NCI-H2081 (cell line): Measurements from ENCODE around the gene MRPL36.
"Not testable (repeated sequence)": the region's sequence is repeated elsewhere in the genome, so short reads cannot be mapped to it uniquely, and the experiment has no call there.

ENCODE experiments used
- DNase-seq, 2 experiments: peaks; one replicate each; lab custom pipeline; 2025; lab: John Stamatoyannopoulos, UW

MRPL36 gene

DNA sequence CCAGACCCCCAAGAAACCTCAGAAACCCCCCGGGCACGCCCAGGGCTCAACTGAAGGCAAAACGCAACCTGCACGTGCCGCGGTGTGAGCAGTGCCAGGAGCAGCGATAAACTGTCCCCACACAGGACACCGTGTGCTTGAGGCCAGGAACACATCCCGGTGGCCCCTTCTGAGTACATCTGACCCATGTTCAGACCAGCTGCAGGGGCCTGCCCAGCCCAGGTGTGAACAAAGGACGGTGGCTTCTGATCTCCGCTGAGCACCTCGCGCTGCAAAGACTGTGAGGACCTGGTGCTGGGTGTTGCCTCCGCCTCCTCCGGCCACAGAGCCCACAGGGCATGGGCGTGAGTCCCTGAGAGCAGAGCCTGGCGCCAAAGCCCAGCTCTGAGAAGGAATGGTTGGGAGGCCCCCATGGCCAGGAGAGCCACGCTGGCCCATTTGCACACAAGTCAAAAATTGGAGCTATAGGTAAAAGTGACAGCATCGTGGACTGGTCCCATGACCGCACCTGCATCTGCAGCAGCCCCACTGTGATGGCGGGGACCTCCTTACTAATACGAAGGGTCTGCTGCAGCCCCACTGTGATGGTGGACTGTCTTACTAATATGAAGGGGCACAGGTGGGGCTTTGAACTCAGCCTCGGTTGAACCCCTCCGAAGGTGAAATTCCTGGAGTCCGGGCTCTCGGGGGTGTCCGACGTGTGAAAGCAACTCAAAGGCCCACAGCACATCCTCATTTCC, 33.0 kb upstream of the MRPL36 start:
- DNase-seq: no peak

DNA sequence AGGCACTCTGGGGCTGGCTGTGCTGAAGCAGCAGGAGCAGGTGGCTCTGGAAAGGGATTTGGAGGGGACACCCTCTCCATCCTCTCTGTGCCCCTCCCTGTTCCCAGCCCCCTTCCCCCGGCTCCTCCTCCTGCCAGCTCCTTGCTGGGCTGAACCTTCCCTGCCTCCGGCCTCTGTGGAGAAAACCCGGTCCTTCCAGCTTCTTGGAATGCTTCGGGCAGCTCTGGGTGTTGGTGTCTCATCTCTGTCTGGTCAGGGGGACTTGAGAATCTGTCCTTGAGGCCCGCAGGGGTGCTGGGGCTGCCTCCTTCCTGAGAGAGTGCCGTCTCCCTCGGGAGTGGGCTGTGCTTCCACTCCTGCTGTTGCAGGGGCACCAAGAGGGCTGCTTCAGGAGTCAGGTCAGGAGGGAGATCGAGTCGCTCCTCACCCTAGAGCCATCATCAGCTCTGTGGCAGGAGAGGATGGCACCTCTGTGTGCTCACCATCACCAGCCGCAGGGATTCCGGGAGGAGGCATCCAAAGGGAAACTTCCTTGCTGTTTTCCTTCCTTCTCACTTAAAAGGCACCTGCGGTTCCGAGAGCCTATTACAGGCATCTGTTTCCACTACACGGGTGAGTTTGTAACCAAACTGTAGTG, 32.2 kb upstream of the MRPL36 start:
- DNase-seq: no peak

DNA sequence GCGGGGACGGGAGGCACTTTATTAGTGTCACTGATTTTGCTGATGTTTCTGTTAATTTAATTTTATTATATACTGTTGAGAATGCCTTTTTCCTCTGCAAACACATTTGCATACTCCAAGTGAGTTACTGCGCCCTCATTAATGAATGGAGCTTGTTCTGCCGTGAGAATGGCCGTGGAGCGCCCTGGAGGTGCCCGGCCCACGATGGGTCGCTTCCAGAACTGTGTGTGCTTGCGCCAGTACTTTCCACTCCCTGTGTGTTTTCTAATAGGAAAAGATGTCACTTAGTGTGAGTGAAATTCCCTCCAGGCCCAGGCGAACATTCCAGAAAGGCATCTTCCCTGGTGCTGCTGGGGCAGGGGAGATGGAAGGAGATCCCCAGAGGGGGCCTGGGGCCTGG, 31.6 kb upstream of the MRPL36 start:
- no peak for DNase-seq

DNA sequence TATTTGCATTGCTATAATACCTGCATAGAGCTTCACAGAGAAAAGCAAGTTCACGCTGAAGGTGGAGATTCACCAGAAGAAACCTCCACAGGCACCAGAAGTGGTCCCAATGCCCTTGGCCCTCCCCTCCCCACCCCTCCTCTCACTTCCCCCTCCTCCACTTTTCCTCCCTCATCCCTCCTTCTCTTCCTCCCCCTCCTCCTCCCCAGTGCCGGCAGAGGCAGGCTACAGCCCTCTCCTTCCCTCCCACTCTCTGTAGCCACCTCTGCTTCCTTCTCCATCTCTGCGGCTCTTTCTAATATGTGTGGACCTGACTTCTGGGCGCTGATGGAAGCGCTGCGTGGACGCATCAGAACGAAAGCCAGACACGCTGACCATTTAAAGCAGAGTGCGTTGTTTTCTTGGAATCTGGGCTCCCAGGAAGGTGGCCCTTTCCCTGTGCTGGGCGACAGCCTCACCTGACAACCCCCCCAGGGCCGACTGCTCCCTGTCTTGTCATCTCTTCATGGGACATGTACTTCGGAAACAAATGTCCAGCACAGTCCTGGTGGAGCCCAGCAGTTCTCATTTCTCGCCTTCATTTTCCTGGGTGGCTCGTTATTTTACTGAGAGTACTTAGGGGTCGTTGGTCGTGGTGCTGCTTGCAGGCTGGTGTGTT, 31.1 kb upstream of the MRPL36 start:
- DNase-seq: no peak

DNA sequence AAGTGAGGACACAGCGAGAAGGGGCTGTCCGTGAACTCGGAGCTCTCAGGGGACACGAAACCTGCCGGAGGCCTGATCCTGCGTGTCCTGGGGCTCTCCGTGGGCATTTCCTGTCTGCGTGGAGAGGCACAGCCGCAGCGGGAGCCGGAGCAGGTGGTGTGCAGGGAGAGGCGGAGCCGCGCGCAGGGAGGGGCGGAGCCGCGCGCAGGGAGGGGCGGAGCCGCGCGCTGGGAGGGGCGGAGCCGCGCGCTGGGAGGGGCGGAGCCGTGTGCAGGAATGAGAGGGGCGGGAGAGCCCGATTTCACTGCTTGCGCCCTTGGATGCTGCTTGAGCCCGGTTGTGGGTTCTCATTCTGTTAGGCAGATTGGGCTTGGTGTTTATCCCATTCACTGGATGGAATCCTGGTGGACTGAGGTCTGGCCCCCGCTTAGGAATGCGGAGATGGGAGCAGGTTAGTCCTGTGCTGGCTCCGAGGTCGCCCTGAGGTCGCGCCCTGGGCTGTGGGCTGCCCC, 28.3 kb upstream of the MRPL36 start:
- DNase-seq: peak in 1 of 2 experiments; percentile 17

DNA sequence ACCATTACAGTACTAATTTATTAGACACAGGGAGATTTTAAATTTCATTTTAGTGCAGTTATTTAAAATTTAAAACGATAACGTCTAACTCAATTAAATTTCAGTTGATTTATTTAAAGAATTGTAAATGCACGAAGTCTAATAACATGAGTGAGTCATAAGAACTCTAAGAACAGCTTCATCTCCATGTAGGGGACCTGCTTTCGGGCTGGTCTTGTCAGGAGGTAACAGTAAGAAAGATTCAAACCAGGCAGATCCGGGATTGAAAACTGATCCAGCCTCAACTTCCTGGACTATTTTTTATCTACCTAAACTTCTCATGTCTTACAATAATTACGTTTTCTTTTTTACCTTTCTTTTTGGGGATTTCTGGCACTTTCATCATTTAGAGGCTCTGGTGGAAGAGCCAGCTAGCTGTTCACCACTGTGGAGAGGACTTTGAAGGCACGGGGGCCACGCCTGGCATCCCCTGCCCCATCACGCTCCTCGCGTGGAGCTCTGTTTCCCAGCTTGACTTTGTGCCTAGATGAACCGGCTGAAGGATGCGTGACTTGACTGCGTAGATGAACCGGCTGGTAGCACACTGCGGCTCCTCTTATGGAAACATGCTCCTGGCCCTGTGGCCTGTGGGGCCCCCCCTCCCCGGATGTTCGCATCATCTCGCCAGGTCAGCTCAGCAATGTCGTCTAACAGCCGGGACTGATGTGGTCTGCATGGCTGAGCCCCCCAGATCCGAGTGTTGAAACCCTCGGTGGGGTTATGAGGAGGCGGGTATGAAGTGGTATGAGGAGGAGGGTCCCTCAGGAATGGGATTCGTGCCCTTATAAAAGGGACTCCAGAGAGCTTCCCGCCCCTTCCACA, 27.6 kb upstream of the MRPL36 start:
- DNase-seq: no peak

DNA sequence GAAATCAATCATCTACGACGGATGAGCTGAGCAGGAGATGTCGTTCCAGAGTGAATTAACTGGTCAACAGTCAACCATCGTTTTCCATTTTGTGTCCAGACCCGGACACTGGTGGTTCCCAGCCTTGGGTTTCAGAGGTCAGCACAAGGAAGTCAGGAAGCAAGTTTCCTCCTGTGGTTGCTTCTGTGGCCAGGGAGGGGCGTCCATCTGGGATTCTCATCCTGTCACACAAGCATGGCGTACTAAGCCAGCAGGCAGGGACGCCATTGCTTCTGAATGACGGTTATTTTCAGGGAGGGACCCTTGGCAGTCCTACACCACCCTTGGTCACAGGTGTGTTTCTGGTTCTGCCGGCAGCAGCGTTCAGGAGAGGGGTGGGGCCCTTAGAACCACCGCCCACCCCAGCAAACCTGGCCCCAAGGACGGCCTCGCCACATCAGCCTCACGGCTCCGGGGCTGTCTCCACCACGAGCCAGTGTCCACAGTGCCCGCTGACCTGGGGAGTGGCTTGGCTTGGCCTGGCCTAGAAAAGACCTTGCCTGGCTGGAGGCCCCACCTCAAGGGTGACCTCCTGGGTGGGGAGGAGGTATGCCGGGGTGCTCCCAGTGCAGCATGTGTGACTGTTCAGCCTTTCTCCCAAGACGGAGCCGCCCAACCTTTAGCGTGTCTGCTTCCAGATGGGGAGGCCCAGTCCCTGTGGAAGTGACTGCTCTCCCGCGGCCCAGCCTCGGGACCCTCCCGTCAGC, 26.8 kb upstream of the MRPL36 start:
- no peak for DNase-seq

DNA sequence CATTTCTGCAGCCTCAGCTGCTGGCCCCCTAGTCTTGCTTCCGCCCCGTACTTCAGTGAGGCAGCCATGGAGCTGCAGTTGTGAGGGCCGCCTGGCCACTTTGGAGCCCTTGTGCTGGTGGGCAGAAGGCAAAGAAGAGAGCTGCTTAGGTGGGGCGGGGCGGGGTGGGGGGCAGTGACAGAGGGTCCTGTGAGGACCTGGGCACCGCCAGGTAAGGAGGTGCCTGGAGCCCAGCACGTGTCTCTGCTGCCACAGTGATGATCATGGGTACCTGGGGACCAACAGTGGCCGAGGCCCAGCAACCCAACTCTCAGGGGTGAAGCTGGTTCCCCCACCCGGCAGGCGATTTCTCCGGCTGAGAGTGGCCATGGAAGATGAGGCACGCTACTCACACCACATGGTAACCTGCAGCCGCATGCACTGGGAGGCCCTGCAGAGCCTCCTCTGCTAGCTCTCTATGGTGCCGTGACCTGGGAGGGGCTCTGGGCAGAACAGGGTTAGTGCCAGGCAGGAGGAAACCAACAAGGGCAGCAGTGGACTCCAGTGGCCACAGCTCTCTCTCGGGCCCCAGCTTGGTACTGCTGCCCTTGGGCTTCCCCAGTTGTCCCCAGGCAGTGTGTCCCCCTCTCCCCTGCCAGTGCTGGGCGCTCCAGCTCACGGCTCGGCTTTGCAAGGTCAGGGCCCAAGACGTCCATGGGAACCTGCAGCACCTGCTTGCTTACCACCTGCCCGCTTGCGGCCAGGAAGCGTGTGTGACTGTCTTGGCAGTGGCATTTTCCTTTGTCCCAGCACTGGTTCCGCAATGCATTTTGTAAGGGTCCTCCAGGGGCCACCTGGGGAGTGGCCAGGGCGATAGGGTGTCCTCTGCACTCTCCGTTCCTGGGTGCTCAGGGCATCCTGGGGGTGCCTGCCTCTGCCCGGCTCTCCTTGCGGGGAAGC, 25.5 kb upstream of the MRPL36 start:
- DNase-seq: no peak

DNA sequence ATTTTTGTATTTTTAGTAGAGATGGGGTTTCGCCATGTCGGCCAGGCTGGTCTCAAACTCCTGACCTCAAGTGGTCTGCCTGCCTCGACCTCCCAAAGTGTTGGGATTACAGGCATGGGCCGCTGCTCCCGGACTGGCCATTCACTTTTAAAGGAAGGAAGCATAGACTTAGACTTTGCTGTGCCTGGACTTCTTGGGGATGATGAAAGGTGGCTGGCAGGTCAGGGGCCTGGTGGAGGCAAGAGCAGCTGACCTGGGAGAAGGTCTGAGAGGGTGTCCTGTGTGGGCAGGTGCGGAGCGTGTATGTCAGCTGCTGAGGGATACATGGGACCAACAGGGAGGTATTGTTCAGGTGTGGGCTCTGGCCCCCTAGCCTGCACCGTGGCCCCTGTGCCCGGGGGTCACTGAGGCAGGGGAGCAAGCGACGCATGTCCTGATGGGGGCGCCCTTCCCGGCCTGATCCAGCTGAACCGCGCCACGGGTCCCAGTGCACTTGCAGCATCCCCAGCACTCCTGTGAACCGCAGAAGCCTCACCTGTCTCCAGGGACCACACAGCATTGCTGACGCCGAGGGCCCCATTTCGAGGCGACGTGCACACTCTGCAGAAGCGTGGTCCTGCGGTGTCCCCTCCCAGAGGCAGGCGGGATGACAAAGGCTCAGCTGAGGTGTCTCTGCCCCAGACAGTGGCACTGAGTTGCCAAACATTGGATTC, 24.6 kb upstream of the MRPL36 start:
- no peak for DNase-seq

DNA sequence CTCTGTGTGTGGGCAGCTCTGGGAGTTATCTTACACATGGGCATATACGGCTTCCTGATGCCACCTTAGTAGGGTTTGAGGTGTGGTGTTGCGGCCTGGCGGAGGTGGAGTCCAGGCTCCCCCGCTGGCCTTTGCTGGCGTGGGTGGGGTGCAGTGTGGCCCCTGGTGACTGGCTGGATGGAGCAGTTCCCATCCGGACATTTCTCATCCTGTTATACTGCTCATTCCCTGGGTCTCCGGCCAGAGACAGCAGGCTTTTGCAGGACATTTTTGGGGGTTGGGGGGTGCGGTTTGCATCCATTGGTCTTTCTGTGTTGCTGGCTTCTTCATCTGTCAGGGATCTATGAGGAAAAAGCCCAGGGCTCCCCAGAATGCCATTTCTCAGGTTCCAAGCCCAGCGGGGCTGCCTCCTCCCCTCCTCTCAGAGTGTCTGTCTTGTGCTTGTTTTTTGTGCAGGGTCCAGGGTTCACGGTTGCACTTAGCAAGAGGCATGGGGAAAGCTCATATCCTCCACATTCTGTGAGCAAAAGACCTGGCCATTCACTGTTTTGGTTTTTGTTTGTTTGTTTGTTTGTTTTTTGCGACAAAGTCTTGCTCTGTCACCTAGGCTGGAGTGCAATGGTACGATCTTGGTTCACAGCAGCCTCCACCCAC, 23.9 kb upstream of the MRPL36 start:
- DNase-seq: no peak

DNA sequence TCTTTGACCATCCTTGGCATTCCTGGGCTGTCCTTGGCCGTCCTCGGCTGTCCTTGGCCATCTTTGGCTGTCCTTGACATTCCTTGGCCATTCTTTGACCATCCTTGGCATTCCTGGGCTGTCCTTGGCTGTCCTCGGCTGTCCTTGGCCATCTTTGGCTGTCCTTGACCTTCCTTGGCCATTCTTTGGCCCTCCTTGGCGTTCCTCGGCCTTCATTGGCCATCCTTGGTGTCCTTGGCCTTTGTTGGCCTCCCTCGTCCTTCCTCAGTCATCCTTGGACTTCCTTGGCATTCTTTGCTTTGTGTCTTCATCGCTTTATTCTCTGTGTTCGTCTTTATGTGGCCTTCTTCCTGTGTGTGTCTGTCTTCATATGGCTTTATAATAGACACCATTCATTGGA, 22.2 kb upstream of the MRPL36 start:
- no peak for DNase-seq

DNA sequence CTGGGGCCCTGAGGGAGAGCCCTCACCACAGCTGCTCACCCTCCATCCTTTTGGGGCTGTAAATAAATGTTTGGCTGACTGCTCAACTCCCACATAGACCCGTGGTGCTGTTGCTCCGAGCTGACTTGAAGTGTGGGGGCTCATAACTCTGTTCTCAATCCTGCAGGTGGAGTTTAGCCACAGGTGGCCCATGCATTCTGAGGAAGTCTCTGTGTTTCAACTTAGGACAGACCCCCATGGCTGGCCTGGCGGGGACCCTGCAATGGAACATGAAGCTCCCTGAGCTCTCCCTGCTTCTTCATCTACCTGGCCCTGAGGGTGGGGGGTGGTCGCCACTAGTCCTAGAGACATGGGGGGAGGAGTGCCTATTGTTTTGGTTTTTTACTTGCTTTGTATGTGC, 21.3 kb upstream of the MRPL36 start:
- no peak for DNase-seq

DNA sequence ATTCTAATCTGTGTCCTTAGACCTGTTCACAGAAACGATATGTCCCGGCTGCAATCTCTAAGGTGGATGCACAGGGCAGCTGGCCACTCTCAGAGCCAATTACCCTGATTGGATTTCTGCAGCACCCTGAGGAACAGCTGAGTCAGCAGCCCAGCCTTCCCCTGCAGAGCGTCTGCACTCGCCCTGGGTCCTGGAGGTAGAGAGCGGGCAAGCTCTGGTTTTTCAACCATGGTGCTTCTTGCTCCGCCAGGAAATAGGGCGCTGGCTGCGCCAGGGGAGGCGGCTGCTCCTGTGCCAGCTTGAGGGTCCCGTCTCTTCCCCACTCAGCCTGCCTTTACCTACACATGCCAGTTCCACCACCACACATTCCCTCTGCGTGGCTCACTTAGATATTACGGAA, 20.7 kb upstream of the MRPL36 start:
- no peak for DNase-seq

DNA sequence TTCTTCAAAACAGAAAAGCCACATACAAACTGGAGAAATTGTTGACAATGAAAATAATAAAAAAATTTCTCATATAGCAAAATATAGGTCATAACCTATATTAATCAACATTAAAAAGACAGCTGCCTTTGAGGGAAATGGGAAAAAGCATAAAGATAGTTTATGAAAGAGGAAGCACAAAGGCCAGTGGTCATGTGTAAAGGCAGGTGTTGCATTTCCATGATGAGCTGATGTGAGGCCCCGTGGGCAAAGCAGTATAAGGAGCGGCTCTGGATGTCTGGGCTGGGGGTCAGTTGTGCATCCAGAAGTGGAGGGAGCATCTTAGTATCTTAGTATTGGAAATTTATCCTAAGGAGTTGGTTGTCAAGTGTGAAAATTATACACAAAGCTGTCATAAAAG, 19.8 kb upstream of the MRPL36 start:
- DNase-seq: no peak

DNA sequence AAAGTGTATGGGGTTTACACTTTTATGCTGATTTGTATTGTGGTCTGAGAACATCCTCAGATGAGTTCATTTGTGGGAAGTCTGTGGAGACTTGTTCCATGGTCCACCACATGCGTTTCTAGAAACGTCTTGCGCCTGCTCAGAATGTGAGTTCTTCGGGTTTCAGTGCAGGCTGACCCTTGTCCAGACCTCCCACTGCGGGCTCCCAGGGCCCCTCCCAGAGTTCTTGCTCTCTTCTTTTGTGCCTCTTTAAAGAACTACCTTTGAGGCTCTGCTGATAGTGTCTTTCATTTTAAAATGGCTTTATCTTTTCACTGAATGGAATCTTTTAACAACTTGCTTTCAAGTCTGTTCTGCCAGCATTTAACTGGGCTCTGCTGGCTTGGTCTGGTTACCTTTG, 19.1 kb upstream of the MRPL36 start:
- DNase-seq: no peak

DNA sequence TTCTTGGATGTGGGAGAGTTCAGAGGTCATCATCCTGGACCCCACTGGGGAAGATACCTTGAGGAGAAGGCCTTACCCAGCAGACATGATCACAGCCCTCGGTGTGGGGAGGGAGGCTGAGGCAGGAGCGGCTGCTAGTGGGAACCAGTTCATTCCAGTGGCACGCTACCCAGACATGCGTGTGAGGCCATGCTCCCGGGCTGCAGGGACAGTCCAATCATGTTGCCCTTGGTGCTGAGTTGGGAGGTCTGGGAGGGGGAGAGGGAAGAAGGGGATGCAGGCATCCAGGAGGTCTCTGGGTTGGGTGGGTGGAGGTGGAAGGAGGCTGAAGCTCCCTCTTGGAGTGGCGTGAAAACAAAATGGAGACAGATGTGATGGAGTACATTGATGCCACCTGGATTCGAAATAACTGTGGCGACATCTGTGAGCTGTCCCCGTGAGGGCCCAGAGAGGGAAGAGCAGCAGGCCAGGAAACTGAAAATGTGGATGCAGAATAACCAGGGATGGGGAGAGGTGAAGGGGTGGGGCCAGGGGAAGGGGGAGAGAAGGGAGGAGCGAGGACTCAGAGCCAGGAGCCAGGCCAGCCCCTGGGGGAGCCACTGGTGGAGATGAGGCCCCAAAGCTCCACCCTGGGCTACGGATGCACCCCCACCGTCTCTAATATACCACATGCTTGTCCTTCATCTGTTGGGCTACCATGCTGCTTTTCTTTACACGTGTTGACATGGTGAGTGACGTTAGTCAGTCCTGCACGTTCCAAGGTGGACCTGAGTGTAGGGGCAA, 17.8 kb upstream of the MRPL36 start:
- DNase-seq: no peak

DNA sequence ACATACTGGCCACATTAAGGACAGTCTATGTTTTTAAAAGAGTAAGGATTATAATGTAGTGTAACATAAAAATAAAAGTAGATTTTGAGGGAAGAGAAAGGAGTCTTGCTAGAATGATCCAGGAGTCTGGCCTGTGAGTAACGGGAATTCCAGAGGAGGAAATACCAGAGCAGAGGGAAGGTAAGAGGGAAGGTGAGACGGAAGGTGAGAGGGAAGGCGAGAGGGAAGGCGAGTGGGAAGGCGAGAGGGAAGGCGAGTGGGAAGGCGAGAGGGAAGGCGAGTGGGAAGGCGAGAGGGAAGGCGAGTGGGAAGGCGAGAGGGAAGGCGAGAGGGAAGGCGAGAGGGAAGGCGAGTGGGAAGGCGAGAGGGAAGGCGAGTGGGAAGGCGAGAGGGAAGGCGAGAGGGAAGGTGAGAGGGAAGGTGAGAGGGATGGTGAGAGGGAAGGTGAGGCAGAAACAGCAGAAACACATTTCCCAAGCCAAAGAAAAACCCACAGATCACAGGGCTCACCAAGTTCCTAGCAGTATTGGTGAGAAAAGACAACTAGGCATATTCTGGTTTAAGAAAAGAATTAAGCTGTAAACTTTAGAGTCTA, 17.0 kb upstream of the MRPL36 start:
- DNase-seq: not testable (repeated sequence)

DNA sequence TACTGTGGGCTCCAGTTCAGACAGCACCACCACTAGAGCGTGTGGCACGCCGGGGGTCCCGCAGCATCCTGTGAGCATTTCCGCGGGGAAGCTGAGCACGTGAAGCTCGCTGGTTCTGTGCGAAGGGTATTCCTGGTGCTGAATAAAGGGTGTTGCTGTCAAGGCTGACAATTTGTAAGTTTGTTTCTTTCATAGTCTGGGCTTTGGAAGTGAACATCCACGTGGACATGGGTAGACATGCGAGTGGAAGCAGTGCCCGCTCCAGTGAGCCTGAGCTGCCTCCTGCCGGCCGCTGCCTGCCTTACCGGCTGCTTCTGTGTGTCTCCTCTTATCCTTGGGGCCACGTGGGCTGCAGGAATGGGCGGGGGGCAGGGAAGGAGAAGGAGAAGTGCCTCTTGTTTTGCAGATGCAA, 16.2 kb upstream of the MRPL36 start:
- no peak for DNase-seq
